Measurements from ENCODE around the gene PCARE.
A peak's percentile ranks its signal among the peaks of the same experiment; 100 is the strongest.

PCARE gene

DNA sequence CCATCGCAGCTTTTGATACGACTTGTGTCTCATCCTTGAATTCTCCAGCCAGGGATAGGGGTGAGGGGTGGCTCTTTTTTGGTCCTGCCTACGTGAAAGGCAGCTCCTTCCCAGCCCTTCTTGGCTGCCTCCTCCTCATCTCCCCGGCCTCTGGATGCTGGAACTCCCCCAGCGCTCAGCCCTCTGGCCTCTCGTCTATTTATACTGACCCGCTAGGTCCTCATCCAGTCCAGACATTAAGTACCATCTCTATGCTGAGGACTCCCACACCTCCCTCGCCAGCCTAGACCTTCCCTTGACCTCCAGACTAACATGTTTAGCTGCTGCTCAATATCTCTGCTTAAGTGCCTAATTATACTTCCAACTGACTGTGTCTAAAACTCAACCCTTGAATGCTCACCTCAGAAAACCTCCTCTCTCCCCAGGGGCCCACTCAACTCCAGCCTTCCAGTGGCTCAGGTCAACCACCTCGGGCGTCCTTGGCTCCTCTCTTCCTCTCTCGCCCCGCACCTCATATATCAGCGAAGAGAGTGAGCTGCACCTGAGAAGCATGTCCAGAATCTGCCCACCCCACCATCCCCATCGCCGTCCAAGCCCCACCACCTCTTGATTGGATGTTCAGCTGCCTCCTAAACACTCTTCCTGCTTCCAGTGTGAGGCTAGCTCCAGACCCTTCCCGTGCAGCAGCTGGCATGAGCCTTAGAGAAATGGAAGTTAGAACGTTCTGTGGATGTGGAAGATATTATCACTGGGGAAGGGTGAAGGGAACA, 58.4 kb downstream of the PCARE start:
- no peak for TF ChIP-seq JUND (IDR thresholded peaks at IDR 0.05; ENCODE audit: low read depth)
- in situ Hi-C loops (cut with HindIII; ENCODE audit: low pct_unique_long_range_greater_than_20kb, low sequenced_read_pairs) = no loop called here
- DNase-seq (ENCODE audit: low read depth in 1 of 2, low spot score in 1 of 2) = no peak

DNA sequence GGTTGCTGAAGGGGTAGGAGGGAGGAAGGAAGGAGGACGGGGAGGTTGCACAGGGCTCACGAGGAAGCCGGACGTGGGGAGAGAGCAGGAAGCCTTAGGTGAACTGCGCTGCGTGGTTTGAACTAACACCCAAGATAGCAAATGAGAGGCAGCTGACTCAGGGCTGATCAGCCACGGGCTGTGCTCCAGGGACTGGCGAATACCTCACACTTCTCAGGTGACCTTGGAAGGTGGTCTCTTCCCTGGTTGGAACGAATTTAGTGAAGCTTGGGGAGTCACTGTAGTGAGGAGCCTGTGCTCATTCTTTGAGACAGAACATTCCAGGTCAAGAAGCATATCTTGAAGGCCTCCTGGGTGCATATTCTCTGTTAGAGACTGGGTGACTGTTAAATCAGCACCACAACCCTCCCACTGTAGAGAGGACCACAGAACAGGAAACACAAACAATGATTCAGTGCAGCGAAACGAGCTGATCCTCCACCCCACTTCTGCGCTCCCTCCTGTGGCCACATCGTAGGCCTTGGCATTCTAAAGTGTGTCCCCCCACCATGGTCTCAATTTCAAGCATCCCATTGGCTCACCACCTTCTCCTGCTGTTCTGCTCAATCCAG, 59.4 kb downstream of the PCARE start:
- no peak for TF ChIP-seq JUND (IDR thresholded peaks at IDR 0.05; ENCODE audit: low read depth)
- DNase-seq (ENCODE audit: low read depth in 1 of 2, low spot score in 1 of 2) = no peak
- in situ Hi-C loops (cut with HindIII; ENCODE audit: low pct_unique_long_range_greater_than_20kb, low sequenced_read_pairs) = no loop called here

DNA sequence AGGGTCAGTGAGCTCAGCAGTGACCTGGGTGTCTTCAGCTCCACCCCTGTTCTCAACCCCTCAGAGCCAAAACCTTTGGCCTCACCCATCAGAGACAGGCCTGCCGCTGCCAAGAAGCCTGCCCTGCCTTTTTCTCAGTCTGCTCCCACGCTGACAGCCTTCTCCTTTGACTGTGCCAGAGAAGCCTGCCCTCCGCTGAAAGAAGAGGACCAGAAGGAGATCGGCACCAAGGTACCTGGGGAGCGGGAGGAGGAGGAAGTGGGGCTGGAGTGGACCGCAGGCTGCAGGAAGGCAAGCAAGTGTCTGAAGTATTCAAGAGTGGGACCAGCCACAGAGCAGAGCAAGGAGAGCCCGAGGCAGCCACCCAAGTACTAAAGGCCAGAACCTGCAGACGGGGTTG, 60.0 kb downstream of the PCARE start:
- TF ChIP-seq JUND (IDR thresholded peaks at IDR 0.05; ENCODE audit: low read depth) = no peak
- DNase-seq (ENCODE audit: low read depth in 1 of 2, low spot score in 1 of 2) = no peak
- in situ Hi-C loops (cut with HindIII; ENCODE audit: low pct_unique_long_range_greater_than_20kb, low sequenced_read_pairs) = no loop called here

DNA sequence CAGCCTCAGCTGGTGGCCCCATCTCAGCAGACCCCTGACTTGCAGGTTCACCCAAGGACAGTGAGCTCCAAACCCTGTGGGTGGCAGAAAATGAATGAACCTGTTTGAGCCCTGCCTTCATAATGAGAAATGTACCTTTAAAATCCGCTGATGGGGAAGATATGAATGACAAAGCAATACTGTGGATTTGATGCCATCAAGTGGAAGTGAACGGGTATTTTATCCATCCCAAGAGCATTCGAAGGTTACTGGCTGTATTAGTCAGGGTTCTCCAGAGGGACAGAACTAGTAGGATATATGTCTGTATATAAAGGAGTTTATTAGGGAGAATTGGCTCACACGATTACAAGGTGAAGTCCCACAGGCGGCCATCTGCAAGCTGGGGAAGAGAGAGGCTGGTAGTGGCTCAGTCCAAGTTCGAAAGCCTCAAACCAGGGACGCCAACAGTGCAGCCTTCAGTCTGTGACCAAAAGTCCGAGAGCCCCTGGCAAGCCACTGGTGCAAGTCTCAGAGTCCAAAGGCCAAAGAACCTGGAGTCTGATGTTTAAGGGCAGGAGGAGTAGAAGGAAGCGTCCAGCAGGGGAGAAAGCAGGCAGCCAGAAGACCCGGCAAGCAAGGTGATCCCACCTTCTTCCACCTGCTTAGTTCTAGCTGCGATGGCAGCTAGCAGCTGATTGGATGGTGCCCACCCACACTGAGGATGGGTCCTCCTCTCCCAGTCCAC, 61.1 kb downstream of the PCARE start:
- DNase-seq (ENCODE audit: low read depth in 1 of 2, low spot score in 1 of 2) = peak; percentile 20 to 42
- in situ Hi-C loops (cut with HindIII; ENCODE audit: low pct_unique_long_range_greater_than_20kb, low sequenced_read_pairs) = no loop called here

DNA sequence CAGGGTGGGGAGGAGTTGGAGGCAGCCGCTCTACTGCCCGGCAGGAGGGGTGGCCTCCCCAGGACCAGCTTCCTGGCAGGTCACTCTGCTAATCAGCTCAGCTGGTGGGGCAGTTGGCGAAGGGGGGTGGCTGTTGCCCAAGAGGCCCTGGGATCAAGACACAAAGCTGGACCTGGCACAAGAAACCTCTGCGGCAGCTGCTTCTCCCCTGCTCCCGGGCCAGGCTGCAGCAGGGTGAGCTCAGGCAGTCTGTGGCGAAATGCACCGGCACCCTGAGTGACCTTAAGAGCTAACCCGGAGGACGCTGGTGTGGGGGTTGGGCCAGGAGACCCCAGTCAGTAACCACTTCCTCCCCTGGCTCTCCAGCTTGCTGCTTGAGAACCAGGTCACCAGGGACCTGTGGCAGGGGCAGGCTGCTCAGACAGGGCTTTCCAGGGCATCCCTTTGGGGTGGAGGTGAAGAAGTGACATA, 62.1 kb downstream of the PCARE start:
- TF ChIP-seq JUND (IDR thresholded peaks at IDR 0.05; ENCODE audit: low read depth) = no peak
- in situ Hi-C loops (cut with HindIII; ENCODE audit: low pct_unique_long_range_greater_than_20kb, low sequenced_read_pairs) = no loop called here
- DNase-seq (ENCODE audit: low read depth in 1 of 2, low spot score in 1 of 2) = no peak

More for the DNA sequence above, 61.1 kb downstream of the PCARE start:
- no peak for TF ChIP-seq JUND (IDR thresholded peaks at IDR 0.05; ENCODE audit: low read depth)

All from T47D (cell line).